ENCODE data around the gene ASNSD1. TPM values are rescaled to one million over a fixed set of nuclear protein-coding genes. Genes with fewer than 3 reads are reported as not detected.
"Not testable (repeated sequence)": the region's sequence is repeated elsewhere in the genome, so short reads cannot be mapped to it uniquely, and the experiment has no call there.

ASNSD1 gene
- total RNA-seq, 1 experiment from 2014 or later = 33.7 TPM

DNA sequence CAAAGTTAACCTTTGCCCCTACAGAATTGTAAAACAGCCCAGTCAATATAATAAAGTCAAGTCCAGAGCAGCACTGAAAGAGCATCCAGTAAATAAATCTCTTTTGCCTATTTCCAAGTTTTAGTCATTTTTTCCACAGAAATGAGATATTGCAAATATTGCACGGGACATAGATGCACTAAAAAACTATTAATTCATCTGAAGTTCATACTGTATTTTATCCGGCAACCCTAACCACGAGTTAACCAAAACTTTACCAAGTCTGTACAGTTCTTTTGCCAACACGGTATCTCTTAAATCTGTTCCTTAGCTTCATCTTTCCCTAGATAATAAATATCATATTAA lies 484 bp upstream of the ASNSD1 start:
- no peaks in the 10 kb centered on the region for H3K9me2 ChIP-seq (replicated peaks; ENCODE audit: low read length)
- ChIA-PET POLR2A (ENCODE audit: unreplicated experiment) (interaction anchor here (0.7 kb wide), 1 partner anchor 992 kb away, joined by 4 read pairs; no protein-coding TSS in a partner anchor), CTCF (interaction anchor here (0.6 to 1.4 kb wide), 10 partner anchors 13 to 138 kb away, joined by 3 to 11 read pairs (median 5); partner anchors contain the start of genes ANKAR and OSGEPL1)
- peaks cover 37% of the 10 kb centered on the region for H3K79me2 ChIP-seq (ENCODE audit: low read length)
- no peak for ATAC-seq
- no peaks in the 10 kb centered on the region for H3F3A ChIP-seq (ENCODE audit: low read length, unreplicated experiment)
- no peak overlapping the region for H3K9ac ChIP-seq (ENCODE audit: low read length)
- DNase-seq = no peak
- peaks cover 30% of the 10 kb centered on the region for H3K4me1 ChIP-seq (ENCODE audit: insufficient read depth, low read length)
- H3K27ac ChIP-seq (ENCODE audit: low read length) = no peak overlapping the region
- peak overlapping the region; percentile 55 for H3K4me2 ChIP-seq (ENCODE audit: low read length)
- TF ChIP-seq EZH2phosphoT487 (IDR thresholded peaks at IDR 0.05; ENCODE audit: borderline replicate concordance, low read length) = no peak
- no peak for TF ChIP-seq EZH2 (IDR thresholded peaks at IDR 0.05; ENCODE audit: low read length, unreplicated experiment)
- TF ChIP-seq, protein P1, sequence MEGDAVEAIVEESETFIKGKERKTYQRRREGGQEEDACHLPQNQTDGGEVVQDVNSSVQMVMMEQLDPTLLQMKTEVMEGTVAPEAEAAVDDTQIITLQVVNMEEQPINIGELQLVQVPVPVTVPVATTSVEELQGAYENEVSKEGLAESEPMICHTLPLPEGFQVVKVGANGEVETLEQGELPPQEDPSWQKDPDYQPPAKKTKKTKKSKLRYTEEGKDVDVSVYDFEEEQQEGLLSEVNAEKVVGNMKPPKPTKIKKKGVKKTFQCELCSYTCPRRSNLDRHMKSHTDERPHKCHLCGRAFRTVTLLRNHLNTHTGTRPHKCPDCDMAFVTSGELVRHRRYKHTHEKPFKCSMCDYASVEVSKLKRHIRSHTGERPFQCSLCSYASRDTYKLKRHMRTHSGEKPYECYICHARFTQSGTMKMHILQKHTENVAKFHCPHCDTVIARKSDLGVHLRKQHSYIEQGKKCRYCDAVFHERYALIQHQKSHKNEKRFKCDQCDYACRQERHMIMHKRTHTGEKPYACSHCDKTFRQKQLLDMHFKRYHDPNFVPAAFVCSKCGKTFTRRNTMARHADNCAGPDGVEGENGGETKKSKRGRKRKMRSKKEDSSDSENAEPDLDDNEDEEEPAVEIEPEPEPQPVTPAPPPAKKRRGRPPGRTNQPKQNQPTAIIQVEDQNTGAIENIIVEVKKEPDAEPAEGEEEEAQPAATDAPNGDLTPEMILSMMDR (conservative IDR thresholded peaks at IDR 0.05; ENCODE audit: low read depth, low read length) = no peak
- H3K9me3 ChIP-seq (ENCODE audit: low read length) = no peaks in the 10 kb centered on the region
- H3K36me3 ChIP-seq (ENCODE audit: low read depth, low read length) = 0 out of 2 replicates have a peak, but pooled peaks cover 4% of the 10 kb centered on the region
- no peaks in the 10 kb centered on the region for H3K27me3 ChIP-seq (ENCODE audit: low read length)
- intact Hi-C loops (cut with micrococcal nuclease) = loop anchor here (1.0 to 5.0 kb wide), 6 partner anchors 14 to 410 kb away; partner anchors contain the start of genes ANKAR, ORMDL1, OSGEPL1 and PMS1
- H4K20me1 ChIP-seq (ENCODE audit: low read length) = no peaks in the 10 kb centered on the region
- BruUV-seq (replicated peaks) = no TSS peak
- peak overlapping the region; percentile 17; the same call in 1 of the 2 replicates for H3K4me3 ChIP-seq (ENCODE audit: low read length)
- 0 out of 2 replicates have a peak overlapping the region, but pooled peaks have one; percentile 29 for H2AFZ ChIP-seq (ENCODE audit: low read length)

DNA sequence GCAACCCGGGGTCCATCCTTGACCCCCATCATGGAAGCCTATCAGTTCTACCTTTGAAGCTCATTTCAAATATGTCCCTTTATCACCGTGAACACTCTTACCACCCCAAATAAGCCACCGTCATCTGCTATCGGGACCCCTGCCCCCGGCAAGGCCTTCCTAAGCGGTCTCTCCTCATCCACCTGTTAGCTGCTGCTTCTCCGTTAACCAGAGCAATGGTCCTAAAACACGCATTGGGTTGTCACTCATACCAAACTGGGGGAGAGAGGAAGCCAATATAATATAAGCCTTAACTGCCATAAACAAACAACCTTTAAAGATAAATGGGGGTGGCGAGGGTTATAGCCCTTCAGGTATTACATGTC lies 680 bp downstream of the ASNSD1 start:
- BruUV-seq (replicated peaks) = no TSS peak
- Histone ChIP-seq H4K20me1 (ENCODE audit: low read length) (no peaks in the 10 kb centered on the region), H3K36me3 (ENCODE audit: low read depth, low read length) (peaks cover 14% of the 10 kb centered on the region), H3K9me3 (ENCODE audit: low read length) (no peaks in the 10 kb centered on the region), H3K4me3 (ENCODE audit: low read length) (peak overlapping the region; percentile 90), H3K27me3 (ENCODE audit: low read length) (no peaks in the 10 kb centered on the region), H3F3A (ENCODE audit: low read length, unreplicated experiment) (no peaks in the 10 kb centered on the region), H3K9ac (ENCODE audit: low read length) (peak overlapping the region; percentile 96), H3K9me2 (replicated peaks; ENCODE audit: low read length) (no peaks in the 10 kb centered on the region), H3K4me2 (ENCODE audit: low read length) (peak overlapping the region; percentile 89), H3K79me2 (ENCODE audit: low read length) (peaks cover 42% of the 10 kb centered on the region), H2AFZ (ENCODE audit: low read length) (peak overlapping the region; percentile 88), H3K27ac (ENCODE audit: low read length) (no peak overlapping the region), H3K4me1 (ENCODE audit: insufficient read depth, low read length) (peaks cover 30% of the 10 kb centered on the region)
- intact Hi-C loops (cut with micrococcal nuclease) = loop anchor here (1.0 to 5.0 kb wide), 5 partner anchors 12 to 408 kb away; partner anchors contain the start of genes ANKAR, ORMDL1, OSGEPL1 and PMS1
- ChIA-PET CTCF (interaction anchor here (0.6 to 1.4 kb wide), 2 partner anchors 101 to 452 kb away, joined by 4 to 11 read pairs; partner anchors contain the start of gene OSGEPL1), POLR2A (ENCODE audit: unreplicated experiment) (no interaction called here)
- DNase-seq (peak; percentile 6), ATAC-seq (no peak)
- TF ChIP-seq, protein P1 (conservative IDR thresholded peaks at IDR 0.05; ENCODE audit: low read depth, low read length) = no peak
- TF ChIP-seq EZH2 (IDR thresholded peaks at IDR 0.05; ENCODE audit: low read length, unreplicated experiment) = no peak
- no peak for TF ChIP-seq EZH2phosphoT487 (IDR thresholded peaks at IDR 0.05; ENCODE audit: borderline replicate concordance, low read length)

DNA sequence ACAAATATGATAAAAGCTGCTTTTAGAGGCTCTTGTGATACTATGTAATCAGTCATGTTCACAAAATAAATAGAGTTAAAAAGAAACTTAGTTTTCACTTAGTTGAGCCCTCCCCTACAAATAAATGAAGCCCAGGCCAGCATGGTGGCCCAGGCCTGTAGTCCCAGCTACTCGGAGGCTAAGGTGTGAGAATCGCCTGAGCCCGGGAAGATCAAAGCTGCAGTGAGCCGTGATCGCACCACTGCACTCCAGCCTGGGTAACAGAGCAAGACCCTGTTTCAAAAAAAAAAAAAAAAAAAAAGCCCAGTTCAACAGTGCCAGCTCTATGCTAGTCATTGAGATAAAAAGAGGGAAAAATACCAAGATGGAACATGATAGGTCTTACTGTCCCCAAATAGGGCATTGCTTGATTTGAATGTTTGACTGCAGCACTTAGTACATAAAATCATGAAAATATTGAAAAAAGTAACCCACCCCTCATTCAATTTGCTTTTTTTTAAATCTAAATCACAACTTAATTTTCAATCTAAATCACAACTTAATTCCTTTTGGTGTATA lies 1.5 kb downstream of the ASNSD1 start:
- DNase-seq (no peak), ATAC-seq (no peak)
- Histone ChIP-seq H3K9ac (ENCODE audit: low read length) (peak overlapping the region; percentile 96), H3K36me3 (ENCODE audit: low read depth, low read length) (peaks cover 22% of the 10 kb centered on the region), H3K4me3 (ENCODE audit: low read length) (peak overlapping the region; percentile 90), H3K4me1 (ENCODE audit: insufficient read depth, low read length) (peaks cover 30% of the 10 kb centered on the region), H3K27me3 (ENCODE audit: low read length) (no peaks in the 10 kb centered on the region), H3K27ac (ENCODE audit: low read length) (no peak overlapping the region), H4K20me1 (ENCODE audit: low read length) (no peaks in the 10 kb centered on the region), H3K9me3 (ENCODE audit: low read length) (no peaks in the 10 kb centered on the region), H3K9me2 (replicated peaks; ENCODE audit: low read length) (no peaks in the 10 kb centered on the region), H2AFZ (ENCODE audit: low read length) (no peak overlapping the region), H3K4me2 (ENCODE audit: low read length) (peak overlapping the region; percentile 89), H3K79me2 (ENCODE audit: low read length) (peaks cover 42% of the 10 kb centered on the region), H3F3A (ENCODE audit: low read length, unreplicated experiment) (no peaks in the 10 kb centered on the region)
- ChIA-PET CTCF (interaction anchor here (0.5 kb wide), 1 partner anchor 101 kb away, joined by 3 read pairs; no protein-coding TSS in a partner anchor), POLR2A (ENCODE audit: unreplicated experiment) (no interaction called here)
- TF ChIP-seq EZH2phosphoT487 (IDR thresholded peaks at IDR 0.05; ENCODE audit: borderline replicate concordance, low read length) (no peak), EZH2 (IDR thresholded peaks at IDR 0.05; ENCODE audit: low read length, unreplicated experiment) (no peak)
- TF ChIP-seq, protein P1 (conservative IDR thresholded peaks at IDR 0.05; ENCODE audit: low read depth, low read length) = no peak
- BruUV-seq (replicated peaks) = no TSS peak
- intact Hi-C loops (cut with micrococcal nuclease) = loop anchor here (5.0 kb wide), 1 partner anchor 120 kb away; the partner anchor contains the start of genes ORMDL1 and PMS1

DNA sequence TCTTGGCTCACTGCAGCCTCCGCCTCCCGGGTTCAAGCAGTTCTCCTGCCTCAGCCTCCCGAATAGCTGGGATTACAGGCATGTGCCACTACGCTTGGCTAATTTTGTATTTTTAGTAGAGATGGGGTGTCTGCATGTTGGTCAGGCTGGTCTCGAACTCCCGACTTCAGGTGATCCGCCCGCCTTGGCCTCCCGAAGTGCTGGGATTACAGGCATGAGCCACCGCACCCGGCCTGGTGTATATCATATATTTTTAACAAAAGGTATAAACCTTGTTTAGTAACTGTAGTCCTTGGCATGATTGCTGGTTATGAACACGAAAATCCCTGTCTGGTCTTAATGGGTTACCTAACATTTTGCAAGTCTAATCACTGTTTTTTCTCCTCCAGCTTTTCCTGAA lies 2.1 kb downstream of the ASNSD1 start:
- H2AFZ ChIP-seq (ENCODE audit: low read length); H3K27me3 ChIP-seq (ENCODE audit: low read length); BruUV-seq (replicated peaks); POLR2A ChIA-PET (ENCODE audit: unreplicated experiment); DNase-seq; H3F3A ChIP-seq (ENCODE audit: low read length, unreplicated experiment); H4K20me1 ChIP-seq (ENCODE audit: low read length); ATAC-seq; H3K9ac ChIP-seq (ENCODE audit: low read length); H3K9me3 ChIP-seq (ENCODE audit: low read length); H3K27ac ChIP-seq (ENCODE audit: low read length); H3K9me2 ChIP-seq (replicated peaks; ENCODE audit: low read length); H3K4me3 ChIP-seq (ENCODE audit: low read length): not testable (repeated sequence)
- Histone ChIP-seq H3K79me2 (ENCODE audit: low read length) (peaks cover 42% of the 10 kb centered on the region), H3K4me2 (ENCODE audit: low read length) (peak overlapping the region; percentile 21; the same call in 1 of the 2 replicates), H3K36me3 (ENCODE audit: low read depth, low read length) (peaks cover 25% of the 10 kb centered on the region), H3K4me1 (ENCODE audit: insufficient read depth, low read length) (peaks cover 30% of the 10 kb centered on the region)
- intact Hi-C loops (cut with micrococcal nuclease) = loop anchor here (5.0 kb wide), 1 partner anchor 119 kb away; the partner anchor contains the start of genes ORMDL1 and PMS1
- CTCF ChIA-PET = interaction anchor here (0.5 kb wide), 1 partner anchor 100 kb away, joined by 3 read pairs; no protein-coding TSS in a partner anchor
